ENCODE measurements around the gene LAMTOR2.

Gene LAMTOR2

DNA sequence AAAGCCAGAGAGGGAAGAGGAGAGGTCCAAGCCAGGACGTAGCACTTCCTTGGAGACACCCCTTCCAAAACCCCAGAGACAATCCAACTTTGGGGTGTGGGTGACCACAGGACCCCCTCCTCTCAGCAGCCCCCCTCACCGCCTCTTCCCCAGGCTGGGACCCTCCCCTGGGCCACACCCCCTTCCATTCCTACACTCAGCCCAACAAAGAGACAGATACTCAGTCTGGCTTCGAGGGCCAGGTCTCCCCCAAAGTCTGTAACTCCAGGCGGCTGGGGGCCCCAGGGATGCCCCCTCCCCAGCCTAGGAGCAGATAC, 26.2 kb downstream of the LAMTOR2 start:
- Histone ChIP-seq H3K9me3 (ENCODE audit: control insufficient read depth, low read length) (no peaks in the 10 kb centered on the region), H3K9ac (ENCODE audit: low read length) (no peak overlapping the region), H3K27me3 (ENCODE audit: control insufficient read depth, insufficient read depth, low read length) (no peaks in the 10 kb centered on the region), H3K4me1 (ENCODE audit: control insufficient read depth, insufficient read depth, low read length) (peaks cover 15% of the 10 kb centered on the region), H3K36me3 (ENCODE audit: control insufficient read depth, insufficient read depth, low read length) (no peaks in the 10 kb centered on the region), H3K4me3 (ENCODE audit: low read length) (no peak overlapping the region)

DNA sequence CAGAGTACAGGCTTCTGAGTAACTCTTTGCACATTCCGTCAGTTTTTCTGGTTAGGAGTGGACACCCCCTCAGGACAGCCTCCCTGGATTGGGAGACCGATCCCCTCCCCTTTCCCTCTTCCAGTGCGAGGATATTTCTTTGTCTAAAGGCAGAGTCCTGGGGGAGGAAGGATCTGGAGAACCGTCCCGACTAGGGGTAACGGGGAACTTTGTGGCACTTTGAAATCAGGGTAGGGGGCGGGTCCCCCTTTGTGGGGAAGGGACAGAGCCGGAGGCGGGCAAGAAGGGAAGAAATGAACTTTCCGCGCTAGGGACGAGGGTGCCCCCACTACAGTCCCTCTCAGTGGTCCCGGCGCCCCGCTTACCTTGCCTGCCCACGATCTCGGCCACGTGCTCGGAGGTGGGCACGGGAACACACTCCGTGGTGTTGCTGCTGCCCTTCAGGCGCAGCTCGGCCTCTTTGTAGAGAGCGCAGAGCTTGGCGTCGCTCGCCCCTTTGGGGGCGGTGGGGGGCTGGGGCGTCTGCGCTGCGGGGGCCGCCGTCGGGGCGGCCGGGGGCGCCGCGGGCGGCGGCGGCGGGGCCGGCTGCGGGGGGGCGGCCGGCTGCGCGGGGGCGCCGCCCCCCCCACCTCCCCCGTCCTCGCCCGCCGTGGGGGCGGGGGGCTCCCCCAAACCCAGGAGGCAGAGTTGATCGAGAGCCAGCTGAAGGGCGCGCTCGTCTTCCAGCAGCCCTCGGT, 26.8 kb downstream of the LAMTOR2 start:
- Histone ChIP-seq H3K27me3 (ENCODE audit: control insufficient read depth, insufficient read depth, low read length) (no peaks in the 10 kb centered on the region), H3K4me3 (ENCODE audit: low read length) (no peak overlapping the region), H3K9ac (ENCODE audit: low read length) (peak overlapping the region; percentile 64)

DNA sequence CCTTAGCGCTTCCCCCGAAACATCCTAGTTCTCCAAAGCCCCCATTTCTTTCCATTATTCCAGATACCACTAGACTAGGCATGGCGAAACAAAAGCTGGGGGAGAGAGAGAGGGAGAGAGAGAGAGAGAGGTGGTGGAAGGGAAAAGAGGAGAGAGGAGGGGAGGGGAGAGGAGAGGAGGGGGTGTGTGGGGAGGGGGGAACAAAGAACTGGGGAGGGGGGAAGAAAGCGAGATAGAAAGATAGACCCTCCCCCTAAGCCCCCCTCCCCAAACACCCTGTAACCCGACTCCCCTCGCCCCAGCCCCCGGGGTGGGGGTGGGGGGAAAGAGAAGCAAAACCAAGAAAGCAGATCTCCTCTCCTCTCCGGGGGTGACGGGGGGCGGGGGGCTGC, 27.3 kb downstream of the LAMTOR2 start:
- Histone ChIP-seq H3K36me3 (ENCODE audit: control insufficient read depth, insufficient read depth, low read length) (no peaks in the 10 kb centered on the region), H3K9ac (ENCODE audit: low read length) (peak overlapping the region; percentile 64), H3K4me3 (ENCODE audit: low read length) (no peak overlapping the region), H3K9me3 (ENCODE audit: control insufficient read depth, low read length) (no peaks in the 10 kb centered on the region), H3K27me3 (ENCODE audit: control insufficient read depth, insufficient read depth, low read length) (no peaks in the 10 kb centered on the region), H3K4me1 (ENCODE audit: control insufficient read depth, insufficient read depth, low read length) (peaks cover 11% of the 10 kb centered on the region)

More for the DNA sequence above, 26.8 kb downstream of the LAMTOR2 start:
- Histone ChIP-seq H3K9me3 (ENCODE audit: control insufficient read depth, low read length) (no peaks in the 10 kb centered on the region), H3K36me3 (ENCODE audit: control insufficient read depth, insufficient read depth, low read length) (no peaks in the 10 kb centered on the region), H3K4me1 (ENCODE audit: control insufficient read depth, insufficient read depth, low read length) (peaks cover 11% of the 10 kb centered on the region)

GRCh38 chr1:156082309-156083091, 27.9 kb downstream of the LAMTOR2 start, which contains the start of gene MEX3A:
TSS of gene MEX3A (minus strand) at chr1:156082465. CDS start at chr1:156081998, 467 bp downstream.
- H3K9ac ChIP-seq (ENCODE audit: low read length) = peak within 1 kb of the TSS; percentile 64
- peaks cover 11% of the 10 kb centered on the region for H3K4me1 ChIP-seq (ENCODE audit: control insufficient read depth, insufficient read depth, low read length)
- H3K4me3 ChIP-seq (ENCODE audit: low read length) = peak within 1 kb of the TSS; percentile 31
- H3K36me3 ChIP-seq (ENCODE audit: control insufficient read depth, insufficient read depth, low read length) = no peaks in the 10 kb centered on the region
- no peaks in the 10 kb centered on the region for H3K27me3 ChIP-seq (ENCODE audit: control insufficient read depth, insufficient read depth, low read length)
- no peaks in the 10 kb centered on the region for H3K9me3 ChIP-seq (ENCODE audit: control insufficient read depth, low read length)

DNA sequence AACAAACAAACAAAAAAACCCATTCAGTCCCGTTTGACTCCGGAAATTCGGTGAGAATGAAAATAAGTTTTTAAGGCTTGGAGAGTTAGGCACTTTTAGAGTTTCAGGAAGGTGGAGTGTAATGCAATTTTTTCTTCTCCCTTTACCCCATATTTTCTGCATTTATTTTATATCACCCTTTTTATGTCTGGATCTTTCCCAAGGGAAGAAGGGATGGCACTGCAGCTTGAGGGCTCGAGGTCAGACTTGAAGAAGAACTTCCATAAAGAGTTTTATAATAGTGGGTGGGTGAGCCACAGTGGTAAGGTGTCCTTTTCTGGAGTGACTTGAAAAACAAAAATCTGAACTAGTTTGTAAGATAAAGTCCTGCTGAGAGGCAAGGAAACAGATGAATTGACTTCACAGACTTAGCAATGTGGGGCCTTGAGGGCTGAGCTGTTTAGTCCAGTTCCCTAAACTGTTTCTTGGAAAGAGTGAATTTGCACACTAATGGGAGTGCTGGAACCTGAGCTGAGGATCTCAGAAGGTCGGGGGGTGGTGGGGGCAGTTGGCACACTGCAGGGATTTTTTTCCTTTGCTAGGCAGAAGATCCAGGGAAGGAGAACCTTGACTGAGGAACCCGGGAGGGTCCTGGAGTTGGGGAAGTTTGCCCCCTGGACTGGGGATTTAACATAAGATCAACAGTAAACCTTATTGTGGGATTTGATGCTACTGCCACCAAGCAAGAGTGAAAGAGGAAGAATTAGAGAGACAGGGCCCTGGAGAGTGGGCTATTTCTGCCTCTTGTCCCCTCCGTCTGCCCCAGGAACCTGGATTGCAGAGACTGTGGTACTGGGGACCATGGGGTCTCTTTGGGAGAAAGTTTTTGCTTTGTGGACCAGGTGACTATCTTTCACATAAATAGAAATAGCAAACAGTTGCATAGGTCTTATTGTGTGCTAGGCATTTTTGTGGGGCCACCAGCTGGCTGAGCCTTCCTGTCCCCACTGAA, 29.5 kb downstream of the LAMTOR2 start:
- Histone ChIP-seq H3K9ac (ENCODE audit: low read length) (peak overlapping the region; percentile 25), H3K27me3 (ENCODE audit: control insufficient read depth, insufficient read depth, low read length) (no peaks in the 10 kb centered on the region), H3K36me3 (ENCODE audit: control insufficient read depth, insufficient read depth, low read length) (no peaks in the 10 kb centered on the region), H3K4me3 (ENCODE audit: low read length) (no peak overlapping the region), H3K9me3 (ENCODE audit: control insufficient read depth, low read length) (no peaks in the 10 kb centered on the region), H3K4me1 (ENCODE audit: control insufficient read depth, insufficient read depth, low read length) (peaks cover 6% of the 10 kb centered on the region)

DNA sequence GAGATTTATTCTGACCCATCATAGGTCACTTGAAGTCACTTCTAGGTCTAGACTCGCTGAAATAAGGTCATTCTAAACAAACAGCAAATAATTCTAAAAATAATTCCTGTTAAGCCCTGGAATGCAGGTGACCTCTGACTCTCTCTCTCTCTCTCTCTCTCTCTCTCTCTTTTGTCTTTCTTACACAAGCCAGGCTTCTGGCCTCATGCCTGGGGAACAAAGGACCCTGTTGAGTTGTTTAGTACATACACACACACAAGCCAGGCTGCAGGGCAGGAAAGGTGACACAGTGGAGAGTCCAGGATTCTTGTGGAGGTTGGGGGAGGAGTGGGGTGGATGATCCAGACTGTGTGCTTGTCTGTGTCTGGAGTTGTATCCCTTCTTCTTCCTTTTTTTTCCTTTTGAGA, 31.7 kb downstream of the LAMTOR2 start:
- no peak overlapping the region for H3K4me3 ChIP-seq (ENCODE audit: low read length)
- H3K9ac ChIP-seq (ENCODE audit: low read length) = no peak overlapping the region
- H3K27me3 ChIP-seq (ENCODE audit: control insufficient read depth, insufficient read depth, low read length) = no peaks in the 10 kb centered on the region
- H3K4me1 ChIP-seq (ENCODE audit: control insufficient read depth, insufficient read depth, low read length) = peaks cover 10% of the 10 kb centered on the region
- H3K9me3 ChIP-seq (ENCODE audit: control insufficient read depth, low read length) = no peaks in the 10 kb centered on the region
- H3K36me3 ChIP-seq (ENCODE audit: control insufficient read depth, insufficient read depth, low read length) = no peaks in the 10 kb centered on the region

DNA sequence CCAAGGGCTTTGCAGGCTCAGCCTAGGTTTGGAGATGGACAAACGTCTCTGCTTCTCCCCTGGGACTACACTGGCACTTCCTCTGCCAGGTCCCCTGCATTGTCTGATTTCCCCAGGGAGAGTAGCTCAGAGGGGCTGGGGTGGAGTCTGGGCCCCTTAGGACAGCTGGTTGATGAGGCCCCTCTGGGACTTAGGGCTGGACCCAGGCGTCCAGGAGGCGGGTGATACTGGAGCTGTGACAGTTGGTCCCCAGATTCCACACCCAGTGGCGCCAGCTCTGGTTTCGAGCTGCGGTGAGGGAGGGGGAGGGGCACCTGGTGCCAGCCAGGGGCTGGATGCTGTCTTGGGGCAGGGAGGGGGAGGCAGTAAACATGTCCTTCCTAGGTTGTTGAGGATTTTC, 35.1 kb downstream of the LAMTOR2 start:
- H3K36me3 ChIP-seq (ENCODE audit: control insufficient read depth, insufficient read depth, low read length) = no peaks in the 10 kb centered on the region
- H3K4me1 ChIP-seq (ENCODE audit: control insufficient read depth, insufficient read depth, low read length) = peaks cover 4% of the 10 kb centered on the region
- H3K4me3 ChIP-seq (ENCODE audit: low read length) = no peak overlapping the region
- no peaks in the 10 kb centered on the region for H3K27me3 ChIP-seq (ENCODE audit: control insufficient read depth, insufficient read depth, low read length)
- H3K9ac ChIP-seq (ENCODE audit: low read length) = no peak overlapping the region
- H3K9me3 ChIP-seq (ENCODE audit: control insufficient read depth, low read length) = no peaks in the 10 kb centered on the region

GRCh38 chr1:156090138-156090839, 35.7 kb downstream of the LAMTOR2 start:
- no peaks in the 10 kb centered on the region for H3K36me3 ChIP-seq (ENCODE audit: control insufficient read depth, insufficient read depth, low read length)
- peaks cover 4% of the 10 kb centered on the region for H3K4me1 ChIP-seq (ENCODE audit: control insufficient read depth, insufficient read depth, low read length)
- no peaks in the 10 kb centered on the region for H3K9me3 ChIP-seq (ENCODE audit: control insufficient read depth, low read length)
- H3K4me3 ChIP-seq (ENCODE audit: low read length) = no peak overlapping the region
- H3K9ac ChIP-seq (ENCODE audit: low read length) = no peak overlapping the region
- H3K27me3 ChIP-seq (ENCODE audit: control insufficient read depth, insufficient read depth, low read length) = no peaks in the 10 kb centered on the region

DNA sequence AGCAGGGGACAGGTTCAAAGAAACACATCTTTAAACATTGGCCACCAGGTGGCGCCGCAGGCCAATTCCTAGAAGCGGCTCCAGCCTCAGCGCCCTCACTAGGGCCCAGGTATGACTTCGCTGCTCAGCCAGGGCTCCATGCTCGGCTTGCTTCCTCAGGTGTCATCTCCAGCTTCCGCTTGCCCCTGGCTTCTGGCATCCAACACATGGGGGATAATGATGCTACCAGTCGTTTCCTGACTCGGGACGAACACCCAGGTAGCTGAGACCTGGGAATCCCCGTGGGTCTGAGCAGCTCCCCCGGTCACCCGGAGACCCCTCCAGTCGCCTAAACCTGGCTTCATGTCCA, 36.2 kb downstream of the LAMTOR2 start:
- H3K9ac ChIP-seq (ENCODE audit: low read length) = no peak overlapping the region
- no peak overlapping the region for H3K4me3 ChIP-seq (ENCODE audit: low read length)
- no peaks in the 10 kb centered on the region for H3K9me3 ChIP-seq (ENCODE audit: control insufficient read depth, low read length)

DNA sequence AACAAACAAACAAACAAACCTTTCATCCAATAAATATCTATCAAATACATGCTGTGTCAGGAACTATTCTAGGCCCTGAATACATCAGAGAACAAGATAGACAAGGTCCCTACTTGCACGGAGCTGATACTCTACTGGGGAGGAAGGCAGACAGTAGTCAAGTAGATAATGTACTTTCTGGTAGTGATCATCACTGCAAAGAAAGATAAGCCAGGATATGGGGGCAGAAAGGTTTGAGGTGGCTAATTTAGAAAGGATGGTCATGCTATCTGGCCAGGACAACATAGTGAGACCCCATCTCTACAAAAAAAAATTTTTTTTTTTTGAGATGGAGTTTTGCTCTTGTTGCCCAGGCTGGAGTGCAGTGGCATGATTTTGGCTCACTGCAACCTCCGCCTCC, 37.0 kb downstream of the LAMTOR2 start:
- no peaks in the 10 kb centered on the region for H3K9me3 ChIP-seq (ENCODE audit: control insufficient read depth, low read length)
- H3K36me3 ChIP-seq (ENCODE audit: control insufficient read depth, insufficient read depth, low read length) = no peaks in the 10 kb centered on the region
- no peaks in the 10 kb centered on the region for H3K27me3 ChIP-seq (ENCODE audit: control insufficient read depth, insufficient read depth, low read length)
- no peak overlapping the region for H3K4me3 ChIP-seq (ENCODE audit: low read length)
- peaks cover 8% of the 10 kb centered on the region for H3K4me1 ChIP-seq (ENCODE audit: control insufficient read depth, insufficient read depth, low read length)
- H3K9ac ChIP-seq (ENCODE audit: low read length) = no peak overlapping the region

More for the DNA sequence above, 36.2 kb downstream of the LAMTOR2 start:
- Histone ChIP-seq H3K36me3 (ENCODE audit: control insufficient read depth, insufficient read depth, low read length) (no peaks in the 10 kb centered on the region), H3K4me1 (ENCODE audit: control insufficient read depth, insufficient read depth, low read length) (peaks cover 4% of the 10 kb centered on the region), H3K27me3 (ENCODE audit: control insufficient read depth, insufficient read depth, low read length) (no peaks in the 10 kb centered on the region)

DNA sequence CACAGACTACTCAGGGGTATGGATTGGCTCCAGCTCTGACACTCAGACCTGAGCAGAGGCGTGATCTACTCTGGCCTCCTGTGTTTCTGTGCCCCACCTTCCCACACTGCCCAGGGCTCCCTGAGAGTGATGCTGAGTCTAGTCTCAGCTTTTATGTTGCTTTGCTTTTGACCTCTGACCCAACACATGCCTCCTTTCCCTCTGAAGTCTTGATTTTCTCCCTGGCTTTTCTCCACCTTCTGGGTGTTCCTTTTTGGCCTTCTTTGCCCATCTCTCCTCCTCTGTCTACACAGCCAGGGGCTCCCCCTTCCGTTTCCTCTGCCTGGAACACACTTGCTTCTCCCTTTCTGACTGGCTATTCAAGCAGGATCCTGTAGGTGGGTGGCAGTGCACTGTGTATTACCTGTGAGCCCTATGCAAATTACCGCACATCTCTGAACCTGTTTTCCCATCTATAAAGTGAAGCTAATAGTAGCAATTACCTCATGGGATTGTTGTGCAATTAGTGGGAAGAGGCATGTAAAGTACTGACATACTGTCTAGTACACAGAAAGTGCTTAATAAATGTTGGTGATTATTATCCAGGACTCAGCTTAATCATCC, 41.4 kb downstream of the LAMTOR2 start:
- Histone ChIP-seq H3K9me3 (ENCODE audit: control insufficient read depth, low read length) (no peaks in the 10 kb centered on the region), H3K4me1 (ENCODE audit: control insufficient read depth, insufficient read depth, low read length) (peaks cover 25% of the 10 kb centered on the region), H3K4me3 (ENCODE audit: low read length) (no peak overlapping the region), H3K27me3 (ENCODE audit: control insufficient read depth, insufficient read depth, low read length) (no peaks in the 10 kb centered on the region), H3K36me3 (ENCODE audit: control insufficient read depth, insufficient read depth, low read length) (no peaks in the 10 kb centered on the region), H3K9ac (ENCODE audit: low read length) (no peak overlapping the region)
